GM10266 (cell line): Measurements from ENCODE around the gene GRM4.

Source experiments
- DNase-seq: peaks from one replicate; pipeline ENCODE4 v3.0.0; 2012; ENCODE audit errors: extremely low spot score
- CTCF ChIP-seq: IDR thresholded peaks from 2 replicates; pipeline ENCODE4 v1.5.1; 2012; ENCODE audit warnings: mild to moderate bottlenecking, low read depth; ENCODE audit not compliant: control insufficient read depth, insufficient read depth; ENCODE audit errors: missing control alignments

GRM4 gene

GRCh38 chr6:34112126-34112525 lies 33.8 kb downstream of the GRM4 start:
- no peak for DNase-seq
- TF ChIP-seq CTCF, result no peak

- no peak for TF ChIP-seq CTCF
Observed at GRCh38 chr6:34110610-34111009, 35.3 kb downstream of the GRM4 start.

GRCh38 chr6:34108176-34108575 lies 37.7 kb downstream of the GRM4 start:
- DNase-seq, result no peak
- no peak for TF ChIP-seq CTCF

More at GRCh38 chr6:34110610-34111009, 35.3 kb downstream of the GRM4 start:
- DNase-seq, result no peak

- DNase-seq, result no peak
- no peak for TF ChIP-seq CTCF
Observed at GRCh38 chr6:34106900-34107299, 39.0 kb downstream of the GRM4 start.

- no peak for TF ChIP-seq CTCF
- no peak for DNase-seq
Observed at GRCh38 chr6:34106421-34106820, 39.5 kb downstream of the GRM4 start.

GRCh38 chr6:34104628-34105027 lies 41.3 kb downstream of the GRM4 start:
- DNase-seq, result no peak
- no peak for TF ChIP-seq CTCF

GRCh38 chr6:34104186-34104585 lies 41.7 kb downstream of the GRM4 start:
- no peak for DNase-seq
- no peak for TF ChIP-seq CTCF
